PC-9 (cell line): ENCODE data around the gene TTC28. TPM values are rescaled to one million over a fixed set of nuclear protein-coding genes. Genes with fewer than 3 reads are reported as not detected.
"Not testable (repeated sequence)": the region's sequence is repeated elsewhere in the genome, so short reads cannot be mapped to it uniquely, and the experiment has no call there.

ENCODE experiments used
- BruUV-seq: library from RNA; stranded (reverse); fragments of 400-500 nt; replicated peaks from 2 replicates; lab custom pipeline; 2021; lab: Mats Ljungman, UMichigan
- CTCF ChIA-PET: fragments of 300-600 bp; sonication (Branson Sonifier 250); formaldehyde crosslinking; loops from one replicate; lab custom pipeline; 2022; ENCODE audit warnings: antibody characterized with exemption; lab: Charles Lee
- POLR2A ChIA-PET: fragments of 300-600 bp; sonication (Branson Sonifier 250); formaldehyde crosslinking; loops from one replicate; lab custom pipeline; 2022; ENCODE audit warnings: antibody characterized with exemption; ENCODE audit not compliant: unreplicated experiment; lab: Charles Lee
- DNase-seq, 2 experiments: peaks; one replicate each; pipeline versions ENCODE4 v3.0.0 to v3.0.0-alpha.2; 2015 to 2022; ENCODE audit warnings: mixed read lengths in 1 of 2
- H2AFZ ChIP-seq: fragments of 200-600 bp; sonication (generic); 2 replicates; pipeline ENCODE4 v1.8.1; 2017; ENCODE audit warnings: antibody characterized with exemption
- H3F3A ChIP-seq: fragments of 200-600 bp; sonication (generic); 2 replicates; pipeline ENCODE4 v1.8.1; 2017; ENCODE audit warnings: antibody characterized with exemption, mild to moderate bottlenecking, low read depth; ENCODE audit not compliant: insufficient read depth
- H3K27ac ChIP-seq: fragments of 200-600 bp; sonication (generic); 2 replicates; pipeline ENCODE4 v1.6.1; 2016; ENCODE audit warnings: mixed run types
- H3K27me3 ChIP-seq: fragments of 200-600 bp; sonication (generic); 2 replicates; pipeline ENCODE4 v1.6.1; 2016; ENCODE audit warnings: low read depth, mixed run types; ENCODE audit not compliant: insufficient read depth
- H3K36me3 ChIP-seq: fragments of 200-600 bp; sonication (generic); 2 replicates; pipeline ENCODE4 v1.6.1; 2016; ENCODE audit warnings: low read depth, mixed run types
- H3K4me1 ChIP-seq: fragments of 200-600 bp; sonication (generic); replicated peaks from 2 replicates; pipeline ENCODE4 v1.6.1; 2016; ENCODE audit warnings: mixed run types; ENCODE audit not compliant: insufficient read depth
- H3K4me2 ChIP-seq: fragments of 200-600 bp; sonication (generic); 2 replicates; pipeline ENCODE4 v1.6.1; 2017; ENCODE audit warnings: mixed run types
- H3K4me3 ChIP-seq: fragments of 200-600 bp; sonication (generic); 2 replicates; pipeline ENCODE4 v1.6.1; 2016; ENCODE audit warnings: mixed run types
- H3K79me2 ChIP-seq: fragments of 200-600 bp; sonication (generic); 2 replicates; pipeline ENCODE4 v1.6.1; 2017; ENCODE audit warnings: low read depth, mixed run types
- H3K9me2 ChIP-seq: fragments of 200-600 bp; sonication (generic); 2 replicates; pipeline ENCODE4 v1.8.1; 2017; ENCODE audit warnings: mild to moderate bottlenecking; ENCODE audit not compliant: insufficient read depth
- H3K9me3 ChIP-seq: fragments of 200-600 bp; sonication (generic); 2 replicates; pipeline ENCODE4 v1.8.1; 2016; ENCODE audit warnings: low read depth; ENCODE audit not compliant: insufficient read depth
- H4K20me1 ChIP-seq: fragments of 200-600 bp; sonication (generic); 2 replicates; pipeline ENCODE4 v1.8.1; 2017; ENCODE audit not compliant: insufficient read depth
- EZH2 ChIP-seq: fragments of 200-600 bp; sonication (generic); IDR thresholded peaks from 2 replicates; pipeline ENCODE4 v1.8.0; 2017; ENCODE audit warnings: antibody characterized with exemption, low read depth
- intact Hi-C: fragments of 100-400 bp; cut with micrococcal nuclease; formaldehyde crosslinking; loops from one replicate; pipeline ENCODE4 v1.10.0; 2022; ENCODE audit not compliant: unreplicated experiment
- total RNA-seq: library from RNA; stranded (reverse); gene quantifications from 2 replicates; pipeline ENCODE4 v1.2.3, GENCODE V29; 2021
- TF ChIP-seq, protein P1 (sequence below): fragments of 200-600 bp; sonication (generic); conservative IDR thresholded peaks from 2 replicates; pipeline ENCODE4 v1.6.1; 2017; ENCODE audit warnings: mixed run types, antibody characterized with exemption, mild to moderate bottlenecking, moderate library complexity

Gene TTC28
- total RNA-seq, 1 experiment from 2014 or later, result 6.7 TPM

DNA sequence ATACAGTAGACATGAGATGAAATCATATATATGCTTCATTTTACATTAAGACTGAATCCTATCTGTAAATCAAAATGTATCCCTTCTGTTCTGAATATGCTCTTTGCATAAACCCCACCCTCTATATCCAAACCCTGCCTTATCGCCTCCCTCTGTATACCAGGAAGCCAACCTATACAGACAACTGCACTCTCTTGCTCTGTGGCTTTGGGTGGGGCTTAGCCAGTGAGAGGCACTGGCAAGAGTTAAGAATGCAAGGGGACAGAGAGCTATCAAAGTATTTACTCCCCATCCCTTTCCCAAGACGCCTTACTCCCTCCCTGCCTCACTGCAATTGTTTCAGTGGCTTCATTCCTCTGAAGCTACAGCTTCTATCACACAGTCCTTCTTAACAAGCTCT is 309.8 kb downstream of the TTC28 start:
- no peak overlapping the region for H3K27ac ChIP-seq
- no peaks in the 10 kb centered on the region for H3K79me2 ChIP-seq
- DNase-seq, result no peak
- CTCF ChIA-PET, result no interaction called here
- no peaks in the 10 kb centered on the region for H3K4me1 ChIP-seq
- no peaks in the 10 kb centered on the region; the same call in 1 of the 2 replicates for H3K9me2 ChIP-seq
- TF ChIP-seq, protein P1, sequence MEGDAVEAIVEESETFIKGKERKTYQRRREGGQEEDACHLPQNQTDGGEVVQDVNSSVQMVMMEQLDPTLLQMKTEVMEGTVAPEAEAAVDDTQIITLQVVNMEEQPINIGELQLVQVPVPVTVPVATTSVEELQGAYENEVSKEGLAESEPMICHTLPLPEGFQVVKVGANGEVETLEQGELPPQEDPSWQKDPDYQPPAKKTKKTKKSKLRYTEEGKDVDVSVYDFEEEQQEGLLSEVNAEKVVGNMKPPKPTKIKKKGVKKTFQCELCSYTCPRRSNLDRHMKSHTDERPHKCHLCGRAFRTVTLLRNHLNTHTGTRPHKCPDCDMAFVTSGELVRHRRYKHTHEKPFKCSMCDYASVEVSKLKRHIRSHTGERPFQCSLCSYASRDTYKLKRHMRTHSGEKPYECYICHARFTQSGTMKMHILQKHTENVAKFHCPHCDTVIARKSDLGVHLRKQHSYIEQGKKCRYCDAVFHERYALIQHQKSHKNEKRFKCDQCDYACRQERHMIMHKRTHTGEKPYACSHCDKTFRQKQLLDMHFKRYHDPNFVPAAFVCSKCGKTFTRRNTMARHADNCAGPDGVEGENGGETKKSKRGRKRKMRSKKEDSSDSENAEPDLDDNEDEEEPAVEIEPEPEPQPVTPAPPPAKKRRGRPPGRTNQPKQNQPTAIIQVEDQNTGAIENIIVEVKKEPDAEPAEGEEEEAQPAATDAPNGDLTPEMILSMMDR, result no peak
- no peak for TF ChIP-seq EZH2
- no peaks in the 10 kb centered on the region for H3F3A ChIP-seq
- intact Hi-C loops, result no loop called here
- no peak overlapping the region for H3K4me2 ChIP-seq
- H3K4me3 ChIP-seq, result no peak overlapping the region
- no peaks in the 10 kb centered on the region for H3K9me3 ChIP-seq
- no peaks in the 10 kb centered on the region for H3K36me3 ChIP-seq
- H2AFZ ChIP-seq, result no peak overlapping the region
- BruUV-seq, result no TSS peak
- no peaks in the 10 kb centered on the region for H4K20me1 ChIP-seq
- POLR2A ChIA-PET, result interaction anchor here (0.5 kb wide), 1 partner anchor 72 kb away, joined by 3 read pairs; no protein-coding TSS in a partner anchor
- no peaks in the 10 kb centered on the region for H3K27me3 ChIP-seq

DNA sequence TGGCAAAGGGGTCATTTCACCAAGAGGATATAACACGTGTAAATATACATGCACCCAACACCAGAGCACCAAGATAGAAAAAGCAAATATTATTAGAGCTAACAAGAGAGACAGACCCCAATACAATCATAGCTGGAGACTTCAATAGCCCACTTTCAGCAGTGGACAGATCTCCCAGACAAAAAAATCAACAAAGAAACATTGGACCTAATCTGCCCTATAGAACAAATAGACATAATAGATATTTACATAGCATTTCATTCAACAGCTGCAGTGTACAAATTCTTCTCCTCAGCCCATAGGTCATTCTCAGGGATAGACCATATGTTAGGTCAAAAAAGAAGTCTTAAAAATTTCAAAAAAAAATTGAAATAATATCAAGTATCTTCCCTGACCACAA is 312.8 kb downstream of the TTC28 start:
- TF ChIP-seq, protein P1, result no peak
- TF ChIP-seq EZH2, result no peak
- no peaks in the 10 kb centered on the region for H3K4me1 ChIP-seq
- intact Hi-C loops, result no loop called here
- CTCF ChIA-PET, result no interaction called here
- H2AFZ ChIP-seq, result no peak overlapping the region
- no peak overlapping the region for H3K4me2 ChIP-seq
- no peaks in the 10 kb centered on the region for H4K20me1 ChIP-seq
- no peaks in the 10 kb centered on the region for H3K9me3 ChIP-seq
- H3K79me2 ChIP-seq, result no peaks in the 10 kb centered on the region
- BruUV-seq, result no TSS peak
- no peak for DNase-seq
- H3K27me3 ChIP-seq, result no peaks in the 10 kb centered on the region
- no peak overlapping the region for H3K4me3 ChIP-seq
- POLR2A ChIA-PET, result no interaction called here
- H3K36me3 ChIP-seq, result no peaks in the 10 kb centered on the region
- no peaks in the 10 kb centered on the region; the same call in 1 of the 2 replicates for H3K9me2 ChIP-seq
- no peaks in the 10 kb centered on the region for H3F3A ChIP-seq
- H3K27ac ChIP-seq, result no peak overlapping the region

DNA sequence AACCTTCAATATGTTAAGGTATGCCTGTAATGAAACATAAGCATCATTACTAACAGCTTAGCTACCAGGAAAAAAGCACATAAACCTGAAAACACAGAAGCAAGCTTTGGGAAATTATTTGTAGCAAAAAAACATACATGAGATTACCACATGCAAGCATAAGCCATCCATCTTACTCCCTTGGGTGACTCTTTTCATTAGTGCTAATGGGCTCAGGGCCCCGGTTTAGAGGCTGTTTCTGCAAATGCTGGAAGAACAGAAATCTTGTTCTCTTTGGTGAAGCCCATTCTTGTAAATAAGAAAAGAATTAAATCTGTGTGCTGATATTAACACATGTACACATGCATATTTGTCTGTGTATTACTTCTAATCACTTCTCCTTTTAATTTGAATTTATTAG is 314.3 kb downstream of the TTC28 start:
- H4K20me1 ChIP-seq, result no peaks in the 10 kb centered on the region
- H3K9me2 ChIP-seq, result no peaks in the 10 kb centered on the region; the same call in 1 of the 2 replicates
- no peaks in the 10 kb centered on the region for H3K9me3 ChIP-seq
- no peaks in the 10 kb centered on the region for H3K79me2 ChIP-seq
- H3K4me2 ChIP-seq, result no peak overlapping the region
- H2AFZ ChIP-seq, result no peak overlapping the region
- H3K4me1 ChIP-seq, result no peaks in the 10 kb centered on the region
- no peak for DNase-seq
- H3F3A ChIP-seq, result no peaks in the 10 kb centered on the region
- intact Hi-C loops, result no loop called here
- H3K36me3 ChIP-seq, result no peaks in the 10 kb centered on the region
- TF ChIP-seq, protein P1, result no peak
- TF ChIP-seq EZH2, result no peak
- no peaks in the 10 kb centered on the region for H3K27me3 ChIP-seq
- H3K27ac ChIP-seq, result no peak overlapping the region
- ChIA-PET CTCF (no interaction called here), POLR2A (no interaction called here)
- H3K4me3 ChIP-seq, result no peak overlapping the region
- no TSS peak for BruUV-seq

DNA sequence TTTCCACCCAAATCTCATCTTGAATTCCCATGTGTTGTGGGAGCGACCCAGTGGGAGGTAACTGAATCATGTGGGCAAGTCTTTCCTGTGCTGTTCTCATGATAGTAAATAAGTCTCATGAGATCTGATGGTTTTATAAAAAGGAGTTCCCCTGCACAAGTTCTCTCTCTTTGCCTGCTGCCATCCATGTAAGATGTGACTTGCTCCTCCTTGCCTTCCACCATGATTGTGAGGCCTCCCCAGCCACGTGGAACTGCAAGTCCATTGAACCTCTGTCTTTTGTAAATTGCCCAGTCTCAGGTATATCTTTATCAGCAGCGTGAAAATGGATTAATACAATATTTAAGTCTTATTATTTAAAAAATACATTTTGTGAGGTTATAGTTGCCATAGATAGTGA is 315.5 kb downstream of the TTC28 start:
- H3F3A ChIP-seq, BruUV-seq, H3K4me3 ChIP-seq, H4K20me1 ChIP-seq, CTCF ChIA-PET, H3K36me3 ChIP-seq, H3K4me1 ChIP-seq, H3K27me3 ChIP-seq, H3K79me2 ChIP-seq, H3K9me2 ChIP-seq, H3K4me2 ChIP-seq, POLR2A ChIA-PET, DNase-seq, intact Hi-C loops, H2AFZ ChIP-seq, H3K27ac ChIP-seq, H3K9me3 ChIP-seq: not testable (repeated sequence)
